K562 (cell line): Measurements from ENCODE around the gene TRAF5. TPM values are rescaled to one million over a fixed set of nuclear protein-coding genes. Genes with fewer than 3 reads are reported as not detected.

Source experiments
- ATAC-seq: fragments of 200-7000 bp; cut with Tn5 transposase; 3 replicates; pipeline ENCODE4 v1.9.1; 2020; ENCODE audit warnings: moderate library complexity
- BruUV-seq: library from RNA; stranded (reverse); fragments of 400-500 nt; replicated peaks from 2 replicates; lab custom pipeline; 2021; lab: Mats Ljungman, UMichigan
- CTCF ChIA-PET: fragments of 300-600 bp; formaldehyde crosslinking; extraction: SDS; loops from one replicate; lab custom pipeline; 2021; ENCODE audit warnings: low intra/inter-chr PET ratio; lab: Yijun Ruan, JAX
- POLR2A ChIA-PET: fragments of 300-600, 350-650 bp; sonication (Branson Sonifier 250); formaldehyde crosslinking; extraction: SDS; loops from one replicate; lab custom pipeline; 2021; ENCODE audit warnings: antibody characterized with exemption, inconsistent platforms; lab: Yijun Ruan, JAX
- DNase-seq, 4 experiments: peaks; one replicate each; pipeline versions ENCODE4 v3.0.0 to v3.0.0-alpha.2; 2011 to 2018; ENCODE audit warnings: low spot score in 3 of 4, mixed read lengths in 3 of 4; ENCODE audit errors: extremely low read depth in 1 of 4
- FAIRE-seq: peaks from 2 replicates; lab custom pipeline; 2011; peaks lifted over from hg19 to GRCh38; lab: Jason Lieb, UNC
- H2AFZ ChIP-seq: 2 replicates; pipeline ENCODE4 v1.6.0; 2011; ENCODE audit warnings: low read depth, low read length, control low read depth, inconsistent platforms
- H3K27ac ChIP-seq: fragments of 200-600 bp; 3 replicates; pipeline ENCODE4 v1.8.0; 2011; ENCODE audit warnings: low read depth, mild to moderate bottlenecking, control low read depth, inconsistent platforms, low read length, moderate library complexity, mixed read lengths; ENCODE audit errors: extremely low read depth
- H3K27me3 ChIP-seq, 2 experiments: fragments of 300-600 bp in 1 of 2; 2 replicates in 1 of 2; 3 replicates in 1 of 2; pipeline versions ENCODE4 v1.6.0 to v1.8.0; 2011; ENCODE audit warnings: inconsistent platforms in 2 of 2, low read length in 2 of 2, mild to moderate bottlenecking in 1 of 2, mixed read lengths in 1 of 2, moderate library complexity in 1 of 2; ENCODE audit not compliant: control insufficient read depth in 2 of 2, insufficient read depth in 2 of 2
- H3K36me3 ChIP-seq: fragments of 300-600 bp; 3 replicates; pipeline ENCODE4 v1.8.0; 2011; ENCODE audit warnings: mild to moderate bottlenecking, low read length, inconsistent platforms; ENCODE audit not compliant: control insufficient read depth, insufficient read depth
- H3K4me1 ChIP-seq, 2 experiments: fragments of 200-600 bp in 1 of 2; replicated peaks in 1 of 2; 2 replicates in 1 of 2; 3 replicates in 1 of 2; pipeline versions ENCODE4 v1.5.1 to v1.8.0; 2011; ENCODE audit warnings: inconsistent platforms in 2 of 2, low read length in 2 of 2, mild to moderate bottlenecking in 1 of 2, mixed read lengths in 1 of 2, moderate library complexity in 1 of 2; ENCODE audit not compliant: control insufficient read depth in 2 of 2, insufficient read depth in 2 of 2
- H3K4me2 ChIP-seq: 2 replicates; pipeline ENCODE4 v1.6.1; 2011; ENCODE audit warnings: low read length, control low read depth, inconsistent platforms, mixed read lengths; ENCODE audit not compliant: insufficient read depth
- H3K4me3 ChIP-seq: fragments of 200-600 bp; sonication (generic), shearing (Covaris generic); 2 replicates; pipeline ENCODE4 v1.5.1; 2016; ENCODE audit warnings: control low read depth, inconsistent platforms
- H3K79me2 ChIP-seq: fragments of 200-600 bp; 3 replicates; pipeline ENCODE4 v1.8.0; 2011; ENCODE audit warnings: low read length, inconsistent platforms; ENCODE audit not compliant: control insufficient read depth, insufficient read depth
- H3K9ac ChIP-seq, 2 experiments: 2 replicates each; pipeline versions ENCODE4 v1.6.0 to v1.6.1; 2011; ENCODE audit warnings: low read depth in 2 of 2, low read length in 2 of 2, control low read depth in 1 of 2, inconsistent platforms in 1 of 2, mild to moderate bottlenecking in 1 of 2, mixed read lengths in 1 of 2; ENCODE audit not compliant: insufficient read depth in 1 of 2
- H3K9me1 ChIP-seq: one replicate; pipeline ENCODE4 v1.6.0; 2011; ENCODE audit warnings: inconsistent platforms, mild to moderate bottlenecking, low read length, moderate library complexity; ENCODE audit not compliant: control insufficient read depth, insufficient read depth
- H3K9me3 ChIP-seq: replicated peaks from 2 replicates; pipeline ENCODE4 v1.5.1; 2011; ENCODE audit warnings: low read depth, low read length, inconsistent platforms; ENCODE audit not compliant: control insufficient read depth, insufficient read depth
- H4K20me1 ChIP-seq: replicated peaks from 2 replicates; pipeline ENCODE4 v1.6.1; 2011; ENCODE audit warnings: low read length, inconsistent platforms, mixed read lengths; ENCODE audit not compliant: control insufficient read depth, insufficient read depth
- BACH1 ChIP-seq: fragments of 200-800 bp; sonication (Bioruptor generic); IDR thresholded peaks from 2 replicates; pipeline ENCODE4 v1.6.1; 2016; ENCODE audit warnings: missing genetic modification characterization, missing compliant biosample characterization
- C11orf30 ChIP-seq: fragments of 450-650 bp; IDR thresholded peaks from 2 replicates; pipeline ENCODE4 v1.6.1; 2016; ENCODE audit warnings: low read depth, mild to moderate bottlenecking
- CEBPG ChIP-seq, 3 experiments: fragments of 200-800 bp in 1 of 3; sonication (Bioruptor generic) in 1 of 3; sonication (generic) in 1 of 3; formaldehyde crosslinking in 1 of 3; IDR thresholded peaks in 2 of 3; conservative IDR thresholded peaks in 1 of 3; 2 replicates each; pipeline versions ENCODE4 v1.6.1 to v1.8.0; 2016 to 2022; ENCODE audit warnings: missing compliant biosample characterization in 2 of 3, missing genetic modification characterization in 2 of 3, mild to moderate bottlenecking in 1 of 3, missing genetic modification reagents in 1 of 3
- CREB3L1 ChIP-seq: fragments of 450-650 bp; IDR thresholded peaks from 2 replicates; pipeline ENCODE4 v1.6.1; 2014; ENCODE audit warnings: low read depth, mild to moderate bottlenecking, moderate library complexity, borderline replicate concordance
- E4F1 ChIP-seq: fragments of 250-450 bp; sonication (Bioruptor Pico); IDR thresholded peaks from 2 replicates; pipeline ENCODE4 v1.5.0; 2021; ENCODE audit warnings: mild to moderate bottlenecking, borderline replicate concordance
- KHSRP ChIP-seq: fragments of 450-650 bp; IDR thresholded peaks from 2 replicates; pipeline ENCODE4 v1.6.1; 2017
- L3MBTL2 ChIP-seq: fragments of 450-650 bp; IDR thresholded peaks from 2 replicates; pipeline ENCODE4 v1.6.1; 2016; ENCODE audit warnings: mild to moderate bottlenecking, moderate library complexity
- MYNN ChIP-seq, 2 experiments: sonication (generic); formaldehyde crosslinking in 1 of 2; IDR thresholded peaks; 2 replicates each; pipeline versions ENCODE4 v1.5.0 to v1.6.1; 2016 to 2020; ENCODE audit warnings: antibody characterized with exemption in 1 of 2, missing genetic modification reagents in 1 of 2
- SRF ChIP-seq, 2 experiments: fragments of 250-450, 450-650 bp in 1 of 2; sonication (Bioruptor Pico) in 1 of 2; sonication (generic) in 1 of 2; formaldehyde crosslinking; IDR thresholded peaks; 2 replicates each; pipeline versions ENCODE4 v1.5.0 to v1.5.1; 2020 to 2022; ENCODE audit warnings: mild to moderate bottlenecking in 1 of 2, missing genetic modification reagents in 1 of 2
- TAF7 ChIP-seq: fragments of 450-650 bp; IDR thresholded peaks from 2 replicates; pipeline ENCODE4 v1.6.1; 2016; ENCODE audit warnings: missing genetic modification characterization, missing compliant biosample characterization
- TCF3 ChIP-seq: sonication (generic); formaldehyde crosslinking; IDR thresholded peaks from 2 replicates; pipeline ENCODE4 v1.4.0; 2020; ENCODE audit warnings: mild to moderate bottlenecking, missing genetic modification reagents
- XRCC3 ChIP-seq: fragments of 450-650 bp; IDR thresholded peaks from 2 replicates; pipeline ENCODE4 v1.6.1; 2017; ENCODE audit warnings: mild to moderate bottlenecking, moderate library complexity
- ZEB2 ChIP-seq: fragments of 450-650 bp; IDR thresholded peaks from 2 replicates; pipeline ENCODE4 v1.6.1; 2016
- ZNF347 ChIP-seq: fragments of 450-650 bp; formaldehyde crosslinking; IDR thresholded peaks from 2 replicates; pipeline ENCODE4 v1.4.0; 2020; ENCODE audit warnings: low read depth, mild to moderate bottlenecking, moderate library complexity
- ZNF444 ChIP-seq: fragments of 250-450 bp; sonication (Bioruptor Pico); IDR thresholded peaks from 2 replicates; pipeline ENCODE4 v1.4.0; 2020; ENCODE audit warnings: mild to moderate bottlenecking, moderate library complexity
- WGBS: fragments of 100-300 bp; shearing (Covaris generic); methylation state at CpG from one replicate; pipeline ENCODE4 v1.1.6; 2016; ENCODE audit warnings: low coverage, mixed read lengths; ENCODE audit not compliant: insufficient coverage; ENCODE audit errors: missing lambda C conversion rate; 5-methylcytosine and 5-hydroxymethylcytosine counted together
- in situ Hi-C: fragments of 300-500 bp; cut with MboI; formaldehyde crosslinking; loops from 4 replicates; pipeline ENCODE4 v1.15.0; 2018; ENCODE audit warnings: inconsistent platforms, mixed read lengths
- intact Hi-C: fragments of 100-400 bp; cut with micrococcal nuclease; formaldehyde crosslinking; loops from 2 replicates; pipeline ENCODE4 v1.14.2; 2022
- polyA plus RNA-seq, 8 experiments: library from polyadenylated mRNA; depleted of rRNA in 4 of 8; stranded (reverse) in 5 of 8; unstranded in 3 of 8; fragments of >200 nt; fragmentation: Nextera tagmentation in 2 of 8; fragmentation: Illumina TruSeq in 1 of 8; extraction: Ambion mirVana in 2 of 8; extraction: Trizol in 1 of 8; gene quantifications; 2 replicates each; pipeline versions ENCODE4 v1.2.1 to v1.2.3, GENCODE V29; 2011 to 2014; ENCODE audit warnings: inconsistent platforms in 1 of 8, missing spikeins in 1 of 8
- total RNA-seq, 7 experiments: library from RNA; depleted of rRNA in 6 of 7; stranded (reverse); fragments of >200 nt in 6 of 7; fragmentation: Illumina TruSeq in 2 of 7; extraction: Trizol in 2 of 7; gene quantifications; 2 replicates each; pipeline versions ENCODE4 v1.2.1 to v1.2.3, GENCODE V29; 2011 to 2021; ENCODE audit warnings: low replicate concordance in 1 of 7
- TF ChIP-seq, protein P1 (sequence below): fragments of 250-450 bp; sonication (Bioruptor Pico); IDR thresholded peaks from 2 replicates; pipeline ENCODE4 v1.8.0; 2022; ENCODE audit warnings: moderate library complexity, mild to moderate bottlenecking, inconsistent platforms

Gene TRAF5
- total and polyA plus RNA-seq, 9 of the 15 experiments (the other 6 are each of a cell fraction or from before 2014, with no cell fraction given): 2.0 to 9.3 (median 5.3) TPM

DNA sequence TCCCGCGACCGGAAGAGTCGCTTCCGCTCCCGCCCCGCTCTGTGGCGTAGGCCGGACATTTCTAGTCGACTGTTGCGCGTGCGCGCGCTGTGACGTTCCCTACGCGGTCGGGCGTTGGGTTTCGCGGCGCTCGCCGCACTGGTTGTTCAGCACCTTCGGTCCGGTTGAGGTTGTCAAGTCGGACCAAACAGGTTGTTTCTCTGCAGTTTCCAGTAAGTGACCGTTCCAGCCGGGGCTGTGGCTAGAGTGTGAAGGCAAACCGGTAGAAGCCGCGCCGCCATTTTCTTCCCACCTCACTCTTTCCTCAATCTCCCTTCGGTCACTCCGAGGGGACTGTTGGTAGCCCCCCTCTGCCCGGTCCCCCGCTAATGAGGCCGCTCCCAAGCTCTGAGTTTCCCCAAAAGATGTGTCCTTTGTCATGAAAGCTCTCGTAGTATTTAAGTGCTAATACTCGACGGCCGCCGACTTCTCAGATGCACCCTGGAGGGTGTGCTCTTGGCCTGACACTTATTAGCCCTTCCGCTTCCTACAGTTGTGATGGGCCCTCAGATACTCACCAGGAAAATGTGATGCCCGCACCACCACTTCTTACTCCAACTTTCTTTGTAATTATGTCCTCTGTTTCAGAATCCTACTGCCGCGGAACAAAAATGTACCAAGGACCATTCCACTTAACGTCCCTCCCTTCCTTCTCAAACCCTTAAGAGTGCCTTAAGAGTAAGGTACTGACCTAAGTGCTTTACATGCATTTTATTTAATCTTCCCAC, 56.3 kb downstream of the TRAF5 start:
- Histone ChIP-seq H4K20me1 (no peaks in the 10 kb centered on the region), H3K27me3 (no peaks in the 10 kb centered on the region), H3K9me3 (no peaks in the 10 kb centered on the region), H3K27ac (peak overlapping the region; percentile 93), H3K36me3 (no peaks in the 10 kb centered on the region), H3K4me2 (peak overlapping the region; percentile 96), H3K9ac (peak overlapping the region; percentile 96 to 98), H2AFZ (peak overlapping the region; percentile 84), H3K79me2 (peaks cover 15% of the 10 kb centered on the region), H3K9me1 (no peaks in the 10 kb centered on the region), H3K4me3 (peak overlapping the region; percentile 60), H3K4me1 (peaks cover 9 to 11% of the 10 kb centered on the region in 2 experiments; a peak in 4 of 5 replicates)
- ChIA-PET CTCF (no interaction called here), POLR2A (interaction anchor here (0.6 to 1.4 kb wide), 14 partner anchors 14 to 528 kb away, joined by 3 to 8 read pairs (median 3); no protein-coding TSS in a partner anchor)
- FAIRE-seq (peak; percentile 82), DNase-seq (peak; percentile 94 to 99 (median 96)), ATAC-seq (peak; percentile 98)
- TSS peak; percentile 76 for BruUV-seq
- WGBS: under 1% methylated on average over 49 of the region's 49 CpGs
- in situ Hi-C loops: no loop called here
- intact Hi-C loops: loop anchor here (2.0 kb wide), 2 partner anchors 60 to 124 kb away; partner anchors contain the start of gene RCOR3
- TF ChIP-seq SRF (CRISPR knock-in tag; IDR thresholded peaks at IDR 0.05): no peak
- peak; percentile 81 for TF ChIP-seq CEBPG (CRISPR knock-in tag; IDR thresholded peaks at IDR 0.05)
- peak in 1 of 2 experiments; percentile 79; a peak in 2 of 4 replicates for TF ChIP-seq CEBPG (tag; conservative IDR thresholded peaks at IDR 0.05 in 1 of 2, IDR thresholded peaks at IDR 0.05 in 1 of 2)
- no peak for TF ChIP-seq XRCC3
- TF ChIP-seq ZEB2: no peak
- TF ChIP-seq TAF7: peak; percentile 86
- TF ChIP-seq ZNF444: no peak
- no peak; the same call in 1 of the 2 replicates for TF ChIP-seq MYNN (IDR thresholded peaks at IDR 0.05)
- TF ChIP-seq MYNN (CRISPR knock-in tag; IDR thresholded peaks at IDR 0.05): no peak
- no peak for TF ChIP-seq C11orf30
- no peak for TF ChIP-seq ZNF347
- TF ChIP-seq CREB3L1: peak; percentile 51
- no peak for TF ChIP-seq BACH1
- TF ChIP-seq, protein P1, sequence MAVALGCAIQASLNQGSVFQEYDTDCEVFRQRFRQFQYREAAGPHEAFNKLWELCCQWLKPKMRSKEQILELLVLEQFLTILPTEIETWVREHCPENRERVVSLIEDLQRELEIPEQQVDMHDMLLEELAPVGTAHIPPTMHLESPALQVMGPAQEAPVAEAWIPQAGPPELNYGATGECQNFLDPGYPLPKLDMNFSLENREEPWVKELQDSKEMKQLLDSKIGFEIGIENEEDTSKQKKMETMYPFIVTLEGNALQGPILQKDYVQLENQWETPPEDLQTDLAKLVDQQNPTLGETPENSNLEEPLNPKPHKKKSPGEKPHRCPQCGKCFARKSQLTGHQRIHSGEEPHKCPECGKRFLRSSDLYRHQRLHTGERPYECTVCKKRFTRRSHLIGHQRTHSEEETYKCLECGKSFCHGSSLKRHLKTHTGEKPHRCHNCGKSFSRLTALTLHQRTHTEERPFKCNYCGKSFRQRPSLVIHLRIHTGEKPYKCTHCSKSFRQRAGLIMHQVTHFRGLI (CRISPR knock-in tag): no peak
- no peak for TF ChIP-seq E4F1 (CRISPR knock-in tag)
- no peak for TF ChIP-seq TCF3 (CRISPR knock-in tag)
- TF ChIP-seq L3MBTL2: peak; percentile 87
- TF ChIP-seq KHSRP: 0 out of 2 replicates have a peak, but pooled peaks have one; percentile 39
